Measurements from ENCODE around the gene HSPG2. TPM values are rescaled to one million over a fixed set of nuclear protein-coding genes. Genes with fewer than 3 reads are reported as not detected.

Gene HSPG2
- total and polyA plus RNA-seq, 2 of the 13 experiments (the other 11 are each of a cell fraction or from before 2014, with no cell fraction given) = 9.1 to 13.1 TPM

DNA sequence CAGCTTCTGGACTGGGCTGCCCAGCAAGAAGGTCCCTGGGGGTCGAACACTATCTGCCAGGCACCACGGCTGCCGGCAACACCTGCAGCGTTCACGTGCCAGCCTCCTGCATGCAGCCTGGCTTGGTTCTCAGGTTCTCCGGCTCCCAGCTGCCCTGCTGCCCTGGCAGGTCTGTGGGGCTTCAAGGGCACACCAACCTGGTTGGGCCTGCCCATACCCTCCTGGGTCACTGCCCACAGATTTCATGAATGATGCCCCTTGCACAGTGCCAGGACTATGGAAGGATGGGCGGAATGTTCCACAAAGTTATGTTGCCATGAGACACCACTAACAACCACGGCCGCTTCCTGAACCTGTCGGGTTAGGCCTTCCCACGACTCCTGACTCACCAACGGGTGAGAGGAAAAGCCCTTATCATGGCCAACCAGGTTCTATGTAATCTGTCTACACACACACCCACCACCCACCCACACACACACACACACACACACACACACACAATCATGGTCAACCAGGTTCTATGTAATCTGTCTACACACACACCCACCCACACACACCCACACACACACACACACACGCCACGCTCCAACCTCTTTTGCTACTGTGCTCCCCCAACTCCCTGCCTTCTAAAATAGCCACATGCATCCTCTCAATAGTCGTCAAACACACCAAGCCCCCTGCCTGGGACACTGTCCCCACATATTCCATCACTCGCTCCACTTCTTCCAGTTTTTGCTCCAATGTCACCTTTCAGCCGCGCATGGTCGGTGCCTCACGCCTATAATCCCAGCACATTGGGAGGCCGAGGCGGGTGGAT, 32.2 kb downstream of the HSPG2 start:
- intact Hi-C loops (cut with micrococcal nuclease; ENCODE audit: unreplicated experiment) = no loop called here
- FAIRE-seq (no peak), DNase-seq (ENCODE audit: low spot score) (no peak), ATAC-seq (no peak)
- Histone ChIP-seq H3K4me2 (ENCODE audit: low read depth, low read length) (no peak overlapping the region), H4K20me1 (ENCODE audit: insufficient read depth, low read length) (no peaks in the 10 kb centered on the region), H2AFZ (ENCODE audit: low read length) (no peak overlapping the region), H3K79me2 (ENCODE audit: insufficient read depth, low read length) (no peaks in the 10 kb centered on the region), H3K4me1 (ENCODE audit: insufficient read depth, low read length) (peaks cover 35% of the 10 kb centered on the region), H3K9me3 (ENCODE audit: low read length) (no peaks in the 10 kb centered on the region), H3K27ac (ENCODE audit: extremely low read length, insufficient read depth, low read length) (no peak overlapping the region), H3K9ac (ENCODE audit: insufficient read depth, low read depth, low read length) (no peak overlapping the region), H3K36me3 (replicated peaks in 1 of 2; ENCODE audit: control insufficient read depth in 1 of 2, insufficient read depth in 2 of 2, low read length in 2 of 2) (no peaks in the 10 kb centered on the region), H3K4me3 (replicated peaks in 1 of 3; ENCODE audit: insufficient read depth in 1 of 3, low read depth in 2 of 3, low read length in 3 of 3) (no peak overlapping the region), H3K27me3 (ENCODE audit: control insufficient read depth in 1 of 2, insufficient read depth in 2 of 2, low read length in 2 of 2) (no peaks in the 10 kb centered on the region)
- 94% methylated on average over 14 of the region's 22 CpGs for WGBS (ENCODE audit: low lambda C conversion rate)
- POLR2A ChIA-PET = no interaction called here
- BruUV-seq (replicated peaks) = no TSS peak
- in situ Hi-C loops (cut with HindIII; ENCODE audit: extremely low pct_ligation_motif_present, low pct_unique_long_range_greater_than_20kb) = no loop called here
- CTCF ChIA-PET (ENCODE audit: low intra/inter-chr PET ratio, low total read pairs) = no interaction called here
- TF ChIP-seq ZSCAN20 (CRISPR knock-in tag; IDR thresholded peaks at IDR 0.05; ENCODE audit: borderline replicate concordance) (no peak), ZNF451 (CRISPR knock-in tag; IDR thresholded peaks at IDR 0.05) (no peak), KLF9 (CRISPR knock-in tag; IDR thresholded peaks at IDR 0.05; ENCODE audit: low read depth) (no peak), IRF9 (CRISPR knock-in tag; IDR thresholded peaks at IDR 0.05; ENCODE audit: borderline replicate concordance) (no peak), KLF11 (CRISPR knock-in tag; IDR thresholded peaks at IDR 0.05) (no peak), KDM5A (IDR thresholded peaks at IDR 0.05; ENCODE audit: borderline replicate concordance, low read length) (no peak), THYN1 (CRISPR knock-in tag; IDR thresholded peaks at IDR 0.05; ENCODE audit: borderline replicate concordance, low read depth) (no peak), TSC22D2 (CRISPR knock-in tag; IDR thresholded peaks at IDR 0.05; ENCODE audit: borderline replicate concordance) (no peak), SATB2 (CRISPR knock-in tag; IDR thresholded peaks at IDR 0.05) (no peak), WIZ (CRISPR knock-in tag; IDR thresholded peaks at IDR 0.05) (no peak), ZNF256 (CRISPR knock-in tag; conservative IDR thresholded peaks at IDR 0.05) (no peak), HNRNPL (IDR thresholded peaks at IDR 0.05; ENCODE audit: low read depth, low read length) (no peak), ZNF33A (CRISPR knock-in tag; IDR thresholded peaks at IDR 0.05; ENCODE audit: borderline replicate concordance) (no peak), ZSCAN25 (CRISPR knock-in tag; IDR thresholded peaks at IDR 0.05) (no peak), PBX3 (CRISPR knock-in tag; IDR thresholded peaks at IDR 0.05; ENCODE audit: borderline replicate concordance) (no peak), ZNF75D (CRISPR knock-in tag; IDR thresholded peaks at IDR 0.05; ENCODE audit: borderline replicate concordance) (no peak), AGO2 (optimal IDR thresholded peaks at IDR 0.05; ENCODE audit: low read depth, low read length) (no peak)
- TF ChIP-seq, protein P1, sequence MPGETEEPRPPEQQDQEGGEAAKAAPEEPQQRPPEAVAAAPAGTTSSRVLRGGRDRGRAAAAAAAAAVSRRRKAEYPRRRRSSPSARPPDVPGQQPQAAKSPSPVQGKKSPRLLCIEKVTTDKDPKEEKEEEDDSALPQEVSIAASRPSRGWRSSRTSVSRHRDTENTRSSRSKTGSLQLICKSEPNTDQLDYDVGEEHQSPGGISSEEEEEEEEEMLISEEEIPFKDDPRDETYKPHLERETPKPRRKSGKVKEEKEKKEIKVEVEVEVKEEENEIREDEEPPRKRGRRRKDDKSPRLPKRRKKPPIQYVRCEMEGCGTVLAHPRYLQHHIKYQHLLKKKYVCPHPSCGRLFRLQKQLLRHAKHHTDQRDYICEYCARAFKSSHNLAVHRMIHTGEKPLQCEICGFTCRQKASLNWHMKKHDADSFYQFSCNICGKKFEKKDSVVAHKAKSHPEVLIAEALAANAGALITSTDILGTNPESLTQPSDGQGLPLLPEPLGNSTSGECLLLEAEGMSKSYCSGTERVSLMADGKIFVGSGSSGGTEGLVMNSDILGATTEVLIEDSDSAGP (CRISPR knock-in tag; IDR thresholded peaks at IDR 0.05; ENCODE audit: borderline replicate concordance) = no peak
- TF ChIP-seq, protein P2, sequence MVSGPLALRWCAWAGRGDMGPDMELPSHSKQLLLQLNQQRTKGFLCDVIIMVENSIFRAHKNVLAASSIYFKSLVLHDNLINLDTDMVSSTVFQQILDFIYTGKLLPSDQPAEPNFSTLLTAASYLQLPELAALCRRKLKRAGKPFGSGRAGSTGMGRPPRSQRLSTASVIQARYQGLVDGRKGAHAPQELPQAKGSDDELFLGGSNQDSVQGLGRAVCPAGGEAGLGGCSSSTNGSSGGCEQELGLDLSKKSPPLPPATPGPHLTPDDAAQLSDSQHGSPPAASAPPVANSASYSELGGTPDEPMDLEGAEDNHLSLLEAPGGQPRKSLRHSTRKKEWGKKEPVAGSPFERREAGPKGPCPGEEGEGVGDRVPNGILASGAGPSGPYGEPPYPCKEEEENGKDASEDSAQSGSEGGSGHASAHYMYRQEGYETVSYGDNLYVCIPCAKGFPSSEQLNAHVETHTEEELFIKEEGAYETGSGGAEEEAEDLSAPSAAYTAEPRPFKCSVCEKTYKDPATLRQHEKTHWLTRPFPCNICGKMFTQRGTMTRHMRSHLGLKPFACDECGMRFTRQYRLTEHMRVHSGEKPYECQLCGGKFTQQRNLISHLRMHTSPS (CRISPR knock-in tag; IDR thresholded peaks at IDR 0.05; ENCODE audit: low read depth) = no peak
